HG03175 (cell line): ENCODE results near the gene TP73.
"Not testable (repeated sequence)": the region's sequence is repeated elsewhere in the genome, so short reads cannot be mapped to it uniquely, and the experiment has no call there.

Experiments
- ATAC-seq: cut with Tn5 transposase; IDR thresholded peaks from one replicate; pipeline ENCODE4 v1.9.1; 2021; ENCODE audit warnings: mild to moderate bottlenecking, moderate library complexity; ENCODE audit not compliant: unreplicated experiment

The TP73 gene

GRCh38 chr1:3618531-3618880 lies 33.8 kb upstream of the TP73 start:
- ATAC-seq: no peak

GRCh38 chr1:3618881-3619671 lies 33.2 kb upstream of the TP73 start:
- ATAC-seq: no peak

- no peak for ATAC-seq
These were observed 31.6 kb upstream of the TP73 start for GRCh38 chr1:3620708-3621107.

GRCh38 chr1:3621151-3621671 lies 31.1 kb upstream of the TP73 start:
- not testable (repeated sequence) for ATAC-seq

- ATAC-seq: not testable (repeated sequence)
These were observed 30.2 kb upstream of the TP73 start for GRCh38 chr1:3622102-3622501.

- ATAC-seq: no peak
These were observed 28.7 kb upstream of the TP73 start for GRCh38 chr1:3623441-3624199.

- ATAC-seq: peak; percentile 95
These were observed 27.8 kb upstream of the TP73 start, which contains the start of gene TPRG1L for GRCh38 chr1:3624200-3625136. TPRG1L (plus strand) TSS chr1:3625015; CDS start chr1:3625073, 58 bp downstream.

GRCh38 chr1:3625151-3625907 lies 27.0 kb upstream of the TP73 start:
- peak; percentile 2 for ATAC-seq

- ATAC-seq: no peak
These were observed 26.3 kb upstream of the TP73 start for GRCh38 chr1:3626025-3626424.

- no peak for ATAC-seq
These were observed 24.6 kb upstream of the TP73 start for GRCh38 chr1:3627515-3628253.

GRCh38 chr1:3628445-3628844 lies 23.9 kb upstream of the TP73 start:
- no peak for ATAC-seq

- no peak for ATAC-seq
These were observed 22.7 kb upstream of the TP73 start for GRCh38 chr1:3629561-3630160.

GRCh38 chr1:3630161-3630611 lies 22.1 kb upstream of the TP73 start:
- ATAC-seq: no peak

GRCh38 chr1:3630914-3631313 lies 21.4 kb upstream of the TP73 start:
- no peak for ATAC-seq

- ATAC-seq: no peak
These were observed 20.7 kb upstream of the TP73 start for GRCh38 chr1:3631320-3632260.

GRCh38 chr1:3632298-3632697 lies 20.0 kb upstream of the TP73 start:
- ATAC-seq: no peak

- no peak for ATAC-seq
These were observed 19.5 kb upstream of the TP73 start for GRCh38 chr1:3632716-3633343.
